ENCODE results near the gene FCHSD2.

Gene FCHSD2

DNA sequence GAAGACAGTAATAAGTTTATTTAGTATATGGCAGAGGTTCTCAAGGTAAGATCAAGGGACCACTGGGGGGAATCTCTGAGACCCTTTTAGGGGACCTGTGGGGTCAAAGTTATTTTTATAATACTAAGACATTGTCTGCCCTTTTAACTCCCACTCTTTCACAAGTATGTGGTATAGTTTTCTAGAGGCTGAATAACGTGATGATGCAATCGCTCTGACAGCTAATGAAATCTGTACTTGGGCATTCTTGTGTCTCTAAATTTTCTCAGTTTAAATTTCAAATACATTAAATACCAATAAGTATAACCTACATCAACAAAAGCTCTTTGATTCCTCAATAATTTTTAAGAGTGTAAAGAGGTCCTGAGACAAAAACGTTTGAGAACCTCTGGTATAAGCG lies 180.0 kb downstream of the FCHSD2 start:
- Histone ChIP-seq H3K9me3 (ENCODE audit: control insufficient read depth, low read length) (no peaks in the 10 kb centered on the region), H3K27me3 (ENCODE audit: control insufficient read depth, insufficient read depth, low read length) (no peaks in the 10 kb centered on the region), H3K79me2 (no peaks in the 10 kb centered on the region), H3K27ac (no peak overlapping the region), H2AFZ (no peak overlapping the region), H3K4me2 (ENCODE audit: low read length) (no peak overlapping the region), H3K4me3 (ENCODE audit: low read depth, low read length) (no peak overlapping the region), H3K4me1 (no peaks in the 10 kb centered on the region), H3K36me3 (ENCODE audit: control insufficient read depth, insufficient read depth, low read length) (no peaks in the 10 kb centered on the region), H3K9ac (no peak overlapping the region)
- TF ChIP-seq, protein P1, sequence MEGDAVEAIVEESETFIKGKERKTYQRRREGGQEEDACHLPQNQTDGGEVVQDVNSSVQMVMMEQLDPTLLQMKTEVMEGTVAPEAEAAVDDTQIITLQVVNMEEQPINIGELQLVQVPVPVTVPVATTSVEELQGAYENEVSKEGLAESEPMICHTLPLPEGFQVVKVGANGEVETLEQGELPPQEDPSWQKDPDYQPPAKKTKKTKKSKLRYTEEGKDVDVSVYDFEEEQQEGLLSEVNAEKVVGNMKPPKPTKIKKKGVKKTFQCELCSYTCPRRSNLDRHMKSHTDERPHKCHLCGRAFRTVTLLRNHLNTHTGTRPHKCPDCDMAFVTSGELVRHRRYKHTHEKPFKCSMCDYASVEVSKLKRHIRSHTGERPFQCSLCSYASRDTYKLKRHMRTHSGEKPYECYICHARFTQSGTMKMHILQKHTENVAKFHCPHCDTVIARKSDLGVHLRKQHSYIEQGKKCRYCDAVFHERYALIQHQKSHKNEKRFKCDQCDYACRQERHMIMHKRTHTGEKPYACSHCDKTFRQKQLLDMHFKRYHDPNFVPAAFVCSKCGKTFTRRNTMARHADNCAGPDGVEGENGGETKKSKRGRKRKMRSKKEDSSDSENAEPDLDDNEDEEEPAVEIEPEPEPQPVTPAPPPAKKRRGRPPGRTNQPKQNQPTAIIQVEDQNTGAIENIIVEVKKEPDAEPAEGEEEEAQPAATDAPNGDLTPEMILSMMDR (IDR thresholded peaks at IDR 0.05) = no peak

DNA sequence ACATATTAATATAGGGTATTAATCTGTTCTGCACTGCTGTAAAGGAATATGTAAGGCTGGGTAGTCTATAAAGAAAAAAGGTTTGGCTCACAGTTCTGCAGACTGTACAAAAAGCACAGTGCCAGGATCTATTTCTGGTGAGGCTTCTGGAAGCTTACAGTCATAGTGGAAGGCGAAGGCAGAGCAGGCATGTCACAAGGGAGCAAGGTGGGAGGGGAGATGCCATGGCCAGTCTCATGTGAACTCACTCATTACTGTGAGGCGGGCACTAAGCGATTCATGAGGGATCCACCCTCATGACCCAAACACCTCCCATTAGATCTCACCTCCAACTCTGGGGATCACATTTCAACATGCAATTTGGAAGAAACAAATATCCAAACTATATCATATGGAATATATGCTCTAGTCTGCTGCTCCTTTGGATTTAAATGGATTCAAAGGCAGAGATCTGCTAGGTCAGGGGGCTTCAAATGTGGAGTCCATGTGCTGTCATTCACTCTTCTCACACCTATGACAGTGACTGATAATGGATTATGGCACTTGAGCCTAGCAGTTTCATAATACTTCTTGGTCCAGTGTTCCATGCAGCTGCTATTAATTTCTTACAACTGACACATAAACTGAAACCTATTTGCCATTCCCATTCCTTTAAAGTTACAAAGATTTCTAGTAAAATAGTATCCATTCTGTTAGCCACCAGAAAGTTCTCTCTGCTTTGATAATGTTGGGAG lies 182.0 kb downstream of the FCHSD2 start:
- TF ChIP-seq, protein P1 (IDR thresholded peaks at IDR 0.05) = no peak
- H3K27me3 ChIP-seq (ENCODE audit: control insufficient read depth, insufficient read depth, low read length) = no peaks in the 10 kb centered on the region
- H3K9ac ChIP-seq = no peak overlapping the region
- no peaks in the 10 kb centered on the region for H3K79me2 ChIP-seq
- H3K9me3 ChIP-seq (ENCODE audit: control insufficient read depth, low read length) = no peaks in the 10 kb centered on the region
- no peaks in the 10 kb centered on the region for H3K36me3 ChIP-seq (ENCODE audit: control insufficient read depth, insufficient read depth, low read length)
- no peaks in the 10 kb centered on the region for H3K4me1 ChIP-seq
- H2AFZ ChIP-seq = no peak overlapping the region
- no peak overlapping the region for H3K4me3 ChIP-seq (ENCODE audit: low read depth, low read length)
- no peak overlapping the region for H3K27ac ChIP-seq
- no peak overlapping the region for H3K4me2 ChIP-seq (ENCODE audit: low read length)

DNA sequence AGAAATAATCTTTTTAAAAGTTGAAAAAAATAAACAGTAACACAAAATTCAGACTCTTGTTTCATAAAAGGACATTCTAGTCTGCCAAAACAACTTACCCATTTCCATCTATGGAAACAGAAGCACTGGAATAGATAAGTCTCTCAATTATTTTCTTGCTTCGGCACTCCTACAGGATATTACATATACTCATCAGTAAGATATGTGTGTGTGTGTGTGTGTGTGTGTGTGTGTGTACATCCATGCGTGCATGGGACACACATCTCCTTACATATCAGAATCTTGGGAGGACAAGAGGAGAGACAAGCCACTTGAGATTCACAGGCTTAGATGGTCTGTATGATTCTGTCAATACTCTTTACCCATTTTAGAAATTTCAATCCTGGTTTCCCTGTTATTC lies 183.3 kb downstream of the FCHSD2 start:
- no peak overlapping the region for H2AFZ ChIP-seq
- H3K9ac ChIP-seq = no peak overlapping the region
- no peaks in the 10 kb centered on the region for H3K4me1 ChIP-seq
- no peaks in the 10 kb centered on the region for H3K9me3 ChIP-seq (ENCODE audit: control insufficient read depth, low read length)
- no peaks in the 10 kb centered on the region for H3K36me3 ChIP-seq (ENCODE audit: control insufficient read depth, insufficient read depth, low read length)
- H3K27me3 ChIP-seq (ENCODE audit: control insufficient read depth, insufficient read depth, low read length) = no peaks in the 10 kb centered on the region
- TF ChIP-seq, protein P1 (IDR thresholded peaks at IDR 0.05) = no peak
- no peak overlapping the region for H3K4me3 ChIP-seq (ENCODE audit: low read depth, low read length)
- H3K79me2 ChIP-seq = no peaks in the 10 kb centered on the region
- no peak overlapping the region for H3K4me2 ChIP-seq (ENCODE audit: low read length)
- H3K27ac ChIP-seq = no peak overlapping the region

DNA sequence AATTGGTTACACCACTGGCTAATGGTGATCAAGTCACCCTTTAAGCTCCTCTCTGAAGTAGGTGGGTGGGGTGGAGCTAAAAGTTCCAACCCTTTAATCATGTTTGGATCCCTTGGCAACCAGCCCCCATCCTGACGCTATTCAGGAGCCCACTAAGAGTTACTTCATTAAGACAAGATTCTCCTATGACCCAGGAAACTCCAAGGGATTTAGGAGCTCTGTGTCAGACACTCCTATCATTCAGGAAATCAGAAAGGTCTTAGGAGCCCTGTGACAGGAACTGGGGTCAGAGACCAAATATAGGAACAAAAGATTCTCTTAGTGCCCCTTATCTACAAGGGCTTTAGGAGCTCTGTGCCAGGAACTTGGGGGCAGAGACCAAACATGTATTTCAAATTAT lies 186.7 kb downstream of the FCHSD2 start:
- Histone ChIP-seq H3K4me3 (ENCODE audit: low read depth, low read length) (no peak overlapping the region), H3K9ac (no peak overlapping the region), H3K9me3 (ENCODE audit: control insufficient read depth, low read length) (no peaks in the 10 kb centered on the region), H3K36me3 (ENCODE audit: control insufficient read depth, insufficient read depth, low read length) (no peaks in the 10 kb centered on the region), H3K4me1 (no peaks in the 10 kb centered on the region), H3K27me3 (ENCODE audit: control insufficient read depth, insufficient read depth, low read length) (no peaks in the 10 kb centered on the region), H3K4me2 (ENCODE audit: low read length) (no peak overlapping the region), H3K79me2 (no peaks in the 10 kb centered on the region), H2AFZ (no peak overlapping the region), H3K27ac (no peak overlapping the region)
- TF ChIP-seq, protein P1 (IDR thresholded peaks at IDR 0.05) = no peak

DNA sequence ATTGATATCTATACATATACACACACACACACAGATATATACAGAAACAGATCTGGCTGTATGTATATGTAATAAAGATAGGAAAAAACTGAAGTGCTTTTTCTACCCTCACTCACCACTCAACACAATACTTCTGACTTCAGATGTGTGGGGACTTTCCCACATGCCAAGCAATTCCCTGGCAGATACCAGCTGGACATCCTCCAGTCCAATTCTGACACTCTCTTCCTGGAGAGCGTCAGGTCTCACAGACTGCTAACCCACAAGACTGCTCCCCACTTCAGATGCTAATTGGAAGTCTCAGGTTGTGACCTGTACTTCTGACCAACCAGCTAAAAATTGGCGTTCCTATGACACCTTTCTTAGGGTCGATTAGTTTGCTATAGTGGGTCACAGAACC lies 187.3 kb downstream of the FCHSD2 start:
- H3K36me3 ChIP-seq (ENCODE audit: control insufficient read depth, insufficient read depth, low read length) = no peaks in the 10 kb centered on the region

More for the DNA sequence above, 187.3 kb downstream of the FCHSD2 start:
- no peak overlapping the region for H3K27ac ChIP-seq
- no peaks in the 10 kb centered on the region for H3K79me2 ChIP-seq
- TF ChIP-seq, protein P1 (IDR thresholded peaks at IDR 0.05) = no peak
- no peak overlapping the region for H2AFZ ChIP-seq
- H3K27me3 ChIP-seq (ENCODE audit: control insufficient read depth, insufficient read depth, low read length) = no peaks in the 10 kb centered on the region
- H3K4me1 ChIP-seq = no peaks in the 10 kb centered on the region
- no peak overlapping the region for H3K4me2 ChIP-seq (ENCODE audit: low read length)
- H3K9me3 ChIP-seq (ENCODE audit: control insufficient read depth, low read length) = no peaks in the 10 kb centered on the region
- H3K9ac ChIP-seq = no peak overlapping the region
- no peak overlapping the region for H3K4me3 ChIP-seq (ENCODE audit: low read depth, low read length)
